ENCODE measurements around the gene DGLUCY. TPM values are rescaled to one million over a fixed set of nuclear protein-coding genes. Genes with fewer than 3 reads are reported as not detected.

DGLUCY gene
- total and polyA plus RNA-seq, 2 of the 8 experiments (the other 6 are each of a cell fraction or from before 2014, with no cell fraction given), result 24.9 to 31.8 TPM

DNA sequence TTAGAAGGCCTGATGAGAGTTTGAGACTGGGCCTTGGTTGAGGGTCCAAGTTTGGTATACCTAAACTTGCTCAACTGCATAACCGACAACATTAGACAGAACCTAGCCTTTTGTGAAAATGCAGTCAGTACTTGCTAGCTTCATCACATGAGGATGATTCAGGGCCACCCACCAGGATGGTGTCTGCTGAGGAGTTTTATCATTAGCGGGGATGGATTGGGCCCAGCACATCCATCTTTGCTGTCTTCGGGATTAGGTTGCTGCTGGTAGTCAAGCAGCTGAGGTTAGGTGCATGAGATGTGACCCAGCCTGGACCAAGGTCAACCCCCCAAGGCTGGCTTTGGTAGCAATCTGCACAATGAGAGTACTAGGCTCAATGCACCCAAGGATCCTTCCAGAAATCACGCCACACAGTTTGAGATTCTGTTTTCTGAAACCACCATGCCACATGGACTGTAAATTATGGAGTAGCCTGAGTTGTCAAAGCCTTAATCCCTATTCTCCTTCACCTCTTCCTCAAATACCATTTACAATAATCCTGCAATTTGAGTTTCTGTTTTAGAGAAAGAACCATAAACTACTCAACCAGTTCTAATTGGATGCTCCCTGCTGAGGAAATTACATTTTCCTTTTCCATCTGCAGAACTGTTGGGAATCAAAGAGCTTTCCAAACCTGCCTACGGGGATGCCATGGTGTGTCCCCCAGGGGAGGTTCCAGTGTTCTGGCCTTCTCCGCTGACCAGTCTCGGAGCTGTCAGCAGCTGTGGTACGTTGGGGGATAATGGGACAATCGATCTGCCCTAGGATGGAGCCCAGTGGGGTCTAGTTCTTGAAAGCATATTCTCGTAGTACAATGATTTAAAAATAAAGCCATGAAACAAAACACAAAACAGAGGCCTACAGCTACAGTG lies 61.7 kb downstream of the DGLUCY start (continued):
- TF ChIP-seq CHD7 (IDR thresholded peaks at IDR 0.05; ENCODE audit: insufficient replicate concordance, low read length), result no peak
- no peak for TF ChIP-seq SP4 (IDR thresholded peaks at IDR 0.05; ENCODE audit: low read length)
- no peak for TF ChIP-seq JUND (IDR thresholded peaks at IDR 0.05; ENCODE audit: low read length)
- TF ChIP-seq YY1 (IDR thresholded peaks at IDR 0.05; ENCODE audit: low read depth, low read length), result no peak
- TF ChIP-seq SP2 (IDR thresholded peaks at IDR 0.05; ENCODE audit: low read length), result no peak
- TF ChIP-seq KDM5A (IDR thresholded peaks at IDR 0.05; ENCODE audit: low read length), result no peak
- TF ChIP-seq RXRA (IDR thresholded peaks at IDR 0.05; ENCODE audit: insufficient read depth, low read depth, low read length), result no peak
